GM18951 (cell line): ENCODE measurements around the gene OXSR1.
"Not testable (repeated sequence)": the region's sequence is repeated elsewhere in the genome, so short reads cannot be mapped to it uniquely, and the experiment has no call there.

ENCODE experiments used
- POLR2A ChIP-seq: IDR thresholded peaks from 4 replicates; pipeline ENCODE4 v1.6.1; 2011; ENCODE audit warnings: mild to moderate bottlenecking; ENCODE audit not compliant: insufficient read length, insufficient read depth; ENCODE audit errors: extremely low read depth
- in situ Hi-C: fragments of 300-500 bp; cut with MboI; formaldehyde crosslinking; loops from one replicate; pipeline ENCODE4 v1.12.0; 2022; ENCODE audit warnings: low sequenced_read_pairs, mixed read lengths, inconsistent platforms; ENCODE audit not compliant: unreplicated experiment

OXSR1 gene

GRCh38 chr3:38133557-38134405 lies 31.6 kb upstream of the OXSR1 start:
- in situ Hi-C loops: no loop called here

GRCh38 chr3:38134517-38135143 lies 30.7 kb upstream of the OXSR1 start:
- in situ Hi-C loops: not testable (repeated sequence)

More at GRCh38 chr3:38133557-38134405, 31.6 kb upstream of the OXSR1 start:
- no peak for TF ChIP-seq POLR2A

- in situ Hi-C loops: not testable (repeated sequence)
Observed at GRCh38 chr3:38135621-38136277, 29.6 kb upstream of the OXSR1 start.

- in situ Hi-C loops: no loop called here
- TF ChIP-seq POLR2A: no peak
Observed at GRCh38 chr3:38136393-38136776, 29.0 kb upstream of the OXSR1 start.

- TF ChIP-seq POLR2A: peak; percentile 87
- in situ Hi-C loops: no loop called here
Observed at GRCh38 chr3:38136777-38137614, 28.3 kb upstream of the OXSR1 start, which contains the start of gene ACAA1. TSS of gene ACAA1 (minus strand) at chr3:38137127. CDS start at chr3:38137035, 92 bp downstream.

- no peak for TF ChIP-seq POLR2A
- in situ Hi-C loops: no loop called here
Observed at GRCh38 chr3:38137615-38138348, 27.6 kb upstream of the OXSR1 start.

- in situ Hi-C loops: no loop called here
- peak; percentile 96 for TF ChIP-seq POLR2A
Observed at GRCh38 chr3:38138349-38139190, 26.8 kb upstream of the OXSR1 start, which contains the start of gene MYD88. TSS of gene MYD88 (plus strand) at chr3:38138661. CDS start at chr3:38138701, 40 bp downstream.

GRCh38 chr3:38139191-38139590 lies 26.1 kb upstream of the OXSR1 start:
- in situ Hi-C loops: no loop called here
- no peak for TF ChIP-seq POLR2A

GRCh38 chr3:38139652-38140051 lies 25.7 kb upstream of the OXSR1 start:
- TF ChIP-seq POLR2A: no peak
- in situ Hi-C loops: no loop called here

- TF ChIP-seq POLR2A: no peak
- in situ Hi-C loops: no loop called here
Observed at GRCh38 chr3:38140326-38141172, 24.8 kb upstream of the OXSR1 start.

GRCh38 chr3:38141173-38141951 lies 24.0 kb upstream of the OXSR1 start:
- no peak for TF ChIP-seq POLR2A
- in situ Hi-C loops: no loop called here
